HepG2 (cell line): Measurements from ENCODE around the gene VPS37D. TPM values are rescaled to one million over a fixed set of nuclear protein-coding genes. Genes with fewer than 3 reads are reported as not detected.
A peak's percentile ranks its signal among the peaks of the same experiment; 100 is the strongest.

Experiments
- BRD4 ChIP-seq: sonication (generic); formaldehyde crosslinking; IDR thresholded peaks from 2 replicates; pipeline ENCODE4 v1.4.0; 2020; ENCODE audit warnings: missing genetic modification reagents
- FOXM1 ChIP-seq: sonication (generic); formaldehyde crosslinking; IDR thresholded peaks from 2 replicates; pipeline ENCODE4 v1.5.0; 2020; ENCODE audit warnings: missing genetic modification reagents
- HNF4G ChIP-seq, 2 experiments: sonication (generic) in 1 of 2; formaldehyde crosslinking in 1 of 2; IDR thresholded peaks; 2 replicates each; pipeline versions ENCODE4 v1.4.0 to v1.6.1; 2011 to 2020; ENCODE audit warnings: borderline replicate concordance in 2 of 2, low read depth in 2 of 2, mild to moderate bottlenecking in 2 of 2, low read length in 1 of 2, missing genetic modification reagents in 1 of 2, moderate library complexity in 1 of 2
- ZBTB49 ChIP-seq: sonication (generic); formaldehyde crosslinking; IDR thresholded peaks from 2 replicates; pipeline ENCODE4 v1.4.0; 2020; ENCODE audit warnings: missing genetic modification reagents, borderline replicate concordance
- ZNF687 ChIP-seq: sonication (generic); formaldehyde crosslinking; IDR thresholded peaks from 2 replicates; pipeline ENCODE4 v1.5.1; 2020; ENCODE audit warnings: mild to moderate bottlenecking, missing genetic modification reagents, moderate library complexity
- ZNF749 ChIP-seq: sonication (generic); formaldehyde crosslinking; IDR thresholded peaks from 2 replicates; pipeline ENCODE4 v1.8.0; 2022; ENCODE audit warnings: mild to moderate bottlenecking, missing genetic modification reagents, moderate library complexity, borderline replicate concordance
- ZNF761 ChIP-seq: sonication (generic); formaldehyde crosslinking; conservative IDR thresholded peaks from 2 replicates; pipeline ENCODE4 v1.4.0; 2020; ENCODE audit warnings: mild to moderate bottlenecking, missing genetic modification reagents
- polyA plus RNA-seq, 8 experiments: library from polyadenylated mRNA; depleted of rRNA in 3 of 8; stranded (reverse) in 7 of 8; unstranded in 1 of 8; fragments of >200 nt; fragmentation: Illumina TruSeq in 4 of 8; extraction: Trizol in 4 of 8; gene quantifications; 2 replicates each; pipeline versions ENCODE4 v1.2.1 to v1.2.3, GENCODE V29; 2011 to 2016; ENCODE audit warnings: low read depth in 4 of 8, missing spikeins in 1 of 8, mixed read lengths in 1 of 8; ENCODE audit not compliant: insufficient read depth in 1 of 8
- total RNA-seq, 5 experiments: library from RNA; depleted of rRNA; stranded (reverse); fragments of >200 nt; fragmentation: Illumina TruSeq; extraction: Trizol; gene quantifications; 2 replicates each; pipeline ENCODE4 v1.2.3, GENCODE V29; 2016; ENCODE audit warnings: low read depth in 1 of 5
- TF ChIP-seq, protein P1 (sequence below): sonication (generic); formaldehyde crosslinking; IDR thresholded peaks from 2 replicates; pipeline ENCODE4 v1.5.1; 2020; ENCODE audit warnings: missing genetic modification reagents, mild to moderate bottlenecking, borderline replicate concordance
- TF ChIP-seq, protein P2 (sequence below): sonication (generic); formaldehyde crosslinking; IDR thresholded peaks from 2 replicates; pipeline ENCODE4 v1.4.0; 2020; ENCODE audit warnings: missing genetic modification reagents, mild to moderate bottlenecking, borderline replicate concordance

The VPS37D gene
- total and polyA plus RNA-seq, 2 of the 13 experiments (the other 11 are each of a cell fraction or from before 2014, with no cell fraction given) = 3.8 to 6.3 TPM

DNA sequence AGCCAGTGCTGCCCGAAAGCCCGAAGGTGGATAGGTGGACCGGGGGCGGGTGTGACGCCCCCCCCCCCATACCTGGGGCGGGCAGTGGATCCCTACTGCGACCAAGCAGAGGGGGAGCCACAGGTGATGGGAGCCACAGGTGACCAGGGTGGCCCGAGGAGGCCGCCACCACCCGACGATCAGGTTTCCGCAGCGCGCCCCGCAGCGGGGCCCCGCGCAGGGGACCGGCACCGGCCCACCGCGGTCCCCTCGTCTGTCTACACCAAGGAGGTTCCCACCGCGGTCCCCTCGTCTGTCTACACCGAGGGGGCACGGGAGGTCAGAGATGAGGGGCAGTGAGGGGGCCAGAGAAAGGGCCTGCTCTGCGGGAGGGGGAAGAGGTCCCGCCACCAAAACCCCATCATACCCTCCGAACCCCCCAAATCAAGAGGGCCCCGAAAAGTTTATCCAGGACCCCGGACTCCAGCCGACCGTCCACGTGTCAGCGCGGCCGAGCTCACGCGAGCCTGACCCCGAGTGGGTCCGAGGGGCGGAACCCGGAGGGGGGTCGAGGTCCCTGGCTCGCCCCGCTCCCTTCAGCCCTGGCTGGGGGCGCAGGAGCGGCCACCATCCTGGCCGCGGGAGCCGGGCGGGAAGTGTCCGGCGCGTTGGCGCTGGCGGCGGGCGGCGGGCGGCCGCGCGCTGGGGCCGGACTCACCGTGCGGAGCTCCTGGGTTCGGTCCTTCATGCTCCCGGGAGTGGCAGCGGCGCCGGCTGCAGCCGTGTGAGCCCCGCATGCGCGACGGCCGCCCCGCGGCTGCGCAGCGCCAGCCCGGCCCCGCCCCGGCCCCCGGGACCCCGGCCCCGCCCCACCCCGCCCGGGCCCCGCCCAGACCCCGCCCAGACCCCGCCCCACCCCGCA is 51.5 kb downstream of the VPS37D start, which contains the start of gene STX1A (continued):
- TF ChIP-seq, protein P1, sequence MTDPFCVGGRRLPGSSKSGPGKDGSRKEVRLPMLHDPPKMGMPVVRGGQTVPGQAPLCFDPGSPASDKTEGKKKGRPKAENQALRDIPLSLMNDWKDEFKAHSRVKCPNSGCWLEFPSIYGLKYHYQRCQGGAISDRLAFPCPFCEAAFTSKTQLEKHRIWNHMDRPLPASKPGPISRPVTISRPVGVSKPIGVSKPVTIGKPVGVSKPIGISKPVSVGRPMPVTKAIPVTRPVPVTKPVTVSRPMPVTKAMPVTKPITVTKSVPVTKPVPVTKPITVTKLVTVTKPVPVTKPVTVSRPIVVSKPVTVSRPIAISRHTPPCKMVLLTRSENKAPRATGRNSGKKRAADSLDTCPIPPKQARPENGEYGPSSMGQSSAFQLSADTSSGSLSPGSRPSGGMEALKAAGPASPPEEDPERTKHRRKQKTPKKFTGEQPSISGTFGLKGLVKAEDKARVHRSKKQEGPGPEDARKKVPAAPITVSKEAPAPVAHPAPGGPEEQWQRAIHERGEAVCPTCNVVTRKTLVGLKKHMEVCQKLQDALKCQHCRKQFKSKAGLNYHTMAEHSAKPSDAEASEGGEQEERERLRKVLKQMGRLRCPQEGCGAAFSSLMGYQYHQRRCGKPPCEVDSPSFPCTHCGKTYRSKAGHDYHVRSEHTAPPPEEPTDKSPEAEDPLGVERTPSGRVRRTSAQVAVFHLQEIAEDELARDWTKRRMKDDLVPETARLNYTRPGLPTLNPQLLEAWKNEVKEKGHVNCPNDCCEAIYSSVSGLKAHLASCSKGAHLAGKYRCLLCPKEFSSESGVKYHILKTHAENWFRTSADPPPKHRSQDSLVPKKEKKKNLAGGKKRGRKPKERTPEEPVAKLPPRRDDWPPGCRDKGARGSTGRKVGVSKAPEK (CRISPR knock-in tag) = no peak
- TF ChIP-seq ZBTB49 (CRISPR knock-in tag) (no peak), ZNF761 (peak; percentile 67; the same call in 1 of the 2 replicates), ZNF687 (CRISPR knock-in tag) (peak; percentile 66), ZNF749 (no peak), HNF4G (IDR thresholded peaks at IDR 0.05; ENCODE audit: borderline replicate concordance, low read depth, low read length) (no peak), HNF4G (CRISPR knock-in tag; IDR thresholded peaks at IDR 0.05; ENCODE audit: borderline replicate concordance, low read depth) (0 out of 2 replicates have a peak, but pooled peaks have one; percentile 28), BRD4 (CRISPR knock-in tag) (no peak), FOXM1 (CRISPR knock-in tag) (no peak)
- TF ChIP-seq, protein P2, sequence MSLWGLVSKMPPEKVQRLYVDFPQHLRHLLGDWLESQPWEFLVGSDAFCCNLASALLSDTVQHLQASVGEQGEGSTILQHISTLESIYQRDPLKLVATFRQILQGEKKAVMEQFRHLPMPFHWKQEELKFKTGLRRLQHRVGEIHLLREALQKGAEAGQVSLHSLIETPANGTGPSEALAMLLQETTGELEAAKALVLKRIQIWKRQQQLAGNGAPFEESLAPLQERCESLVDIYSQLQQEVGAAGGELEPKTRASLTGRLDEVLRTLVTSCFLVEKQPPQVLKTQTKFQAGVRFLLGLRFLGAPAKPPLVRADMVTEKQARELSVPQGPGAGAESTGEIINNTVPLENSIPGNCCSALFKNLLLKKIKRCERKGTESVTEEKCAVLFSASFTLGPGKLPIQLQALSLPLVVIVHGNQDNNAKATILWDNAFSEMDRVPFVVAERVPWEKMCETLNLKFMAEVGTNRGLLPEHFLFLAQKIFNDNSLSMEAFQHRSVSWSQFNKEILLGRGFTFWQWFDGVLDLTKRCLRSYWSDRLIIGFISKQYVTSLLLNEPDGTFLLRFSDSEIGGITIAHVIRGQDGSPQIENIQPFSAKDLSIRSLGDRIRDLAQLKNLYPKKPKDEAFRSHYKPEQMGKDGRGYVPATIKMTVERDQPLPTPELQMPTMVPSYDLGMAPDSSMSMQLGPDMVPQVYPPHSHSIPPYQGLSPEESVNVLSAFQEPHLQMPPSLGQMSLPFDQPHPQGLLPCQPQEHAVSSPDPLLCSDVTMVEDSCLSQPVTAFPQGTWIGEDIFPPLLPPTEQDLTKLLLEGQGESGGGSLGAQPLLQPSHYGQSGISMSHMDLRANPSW (CRISPR knock-in tag) = no peak
